HCT116 (cell line): ENCODE results near the gene FAM227B.

ENCODE experiments used
- POLR2A ChIP-seq: IDR thresholded peaks from 2 replicates; pipeline ENCODE4 v1.7.0; 2011; ENCODE audit warnings: borderline replicate concordance; ENCODE audit not compliant: insufficient read depth, insufficient read length; ENCODE audit errors: extremely low read depth
- POLR2AphosphoS5 ChIP-seq: IDR thresholded peaks from 2 replicates; pipeline ENCODE4 v1.6.1; 2011; ENCODE audit warnings: mild to moderate bottlenecking, low read depth, low read length, moderate library complexity
- SIN3A ChIP-seq: IDR thresholded peaks from 2 replicates; pipeline ENCODE4 v1.6.1; 2012; ENCODE audit warnings: low read depth
- TCF7L2 ChIP-seq: IDR thresholded peaks from 2 replicates; pipeline ENCODE4 v1.7.0; 2011; ENCODE audit warnings: borderline replicate concordance, inconsistent platforms; ENCODE audit not compliant: insufficient read depth, insufficient read length; ENCODE audit errors: extremely low read depth
- TF ChIP-seq, protein P1 (sequence below), 3 experiments: fragments of 200-600 bp in 1 of 3; sonication (generic) in 1 of 3; IDR thresholded peaks in 2 of 3; conservative IDR thresholded peaks in 1 of 3; 2 replicates each; pipeline ENCODE4 v1.5.1; 2012 to 2017; ENCODE audit warnings: low read depth in 2 of 3, low read length in 2 of 3, antibody characterized with exemption in 1 of 3, borderline replicate concordance in 1 of 3, control low read depth in 1 of 3, mild to moderate bottlenecking in 1 of 3, mixed read lengths in 1 of 3, mixed run types in 1 of 3, moderate library complexity in 1 of 3; ENCODE audit not compliant: insufficient read depth in 1 of 3

DNA sequence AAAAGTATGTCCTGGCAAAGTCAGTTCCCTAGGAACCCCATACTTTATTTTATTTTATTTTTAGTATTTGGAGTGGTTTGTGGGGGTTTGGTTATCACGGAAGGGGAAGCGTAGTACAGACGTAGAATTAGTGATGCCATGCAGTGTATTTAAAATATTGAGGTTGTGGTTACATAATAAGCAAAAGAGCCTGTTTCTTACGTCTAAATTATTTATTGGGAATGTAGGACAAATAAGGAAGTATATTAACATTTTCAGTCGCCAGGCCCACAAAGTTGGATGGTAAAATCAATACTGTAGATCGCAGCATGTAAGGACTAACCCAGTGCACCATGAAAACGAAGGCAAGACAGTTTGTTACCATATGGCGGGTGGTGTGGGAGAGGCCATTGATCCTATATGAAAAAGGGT, 788 bp upstream of the FAM227B start:
- TF ChIP-seq TCF7L2 (no peak), SIN3A (no peak), POLR2AphosphoS5 (no peak), POLR2A (no peak)
- TF ChIP-seq, protein P1, sequence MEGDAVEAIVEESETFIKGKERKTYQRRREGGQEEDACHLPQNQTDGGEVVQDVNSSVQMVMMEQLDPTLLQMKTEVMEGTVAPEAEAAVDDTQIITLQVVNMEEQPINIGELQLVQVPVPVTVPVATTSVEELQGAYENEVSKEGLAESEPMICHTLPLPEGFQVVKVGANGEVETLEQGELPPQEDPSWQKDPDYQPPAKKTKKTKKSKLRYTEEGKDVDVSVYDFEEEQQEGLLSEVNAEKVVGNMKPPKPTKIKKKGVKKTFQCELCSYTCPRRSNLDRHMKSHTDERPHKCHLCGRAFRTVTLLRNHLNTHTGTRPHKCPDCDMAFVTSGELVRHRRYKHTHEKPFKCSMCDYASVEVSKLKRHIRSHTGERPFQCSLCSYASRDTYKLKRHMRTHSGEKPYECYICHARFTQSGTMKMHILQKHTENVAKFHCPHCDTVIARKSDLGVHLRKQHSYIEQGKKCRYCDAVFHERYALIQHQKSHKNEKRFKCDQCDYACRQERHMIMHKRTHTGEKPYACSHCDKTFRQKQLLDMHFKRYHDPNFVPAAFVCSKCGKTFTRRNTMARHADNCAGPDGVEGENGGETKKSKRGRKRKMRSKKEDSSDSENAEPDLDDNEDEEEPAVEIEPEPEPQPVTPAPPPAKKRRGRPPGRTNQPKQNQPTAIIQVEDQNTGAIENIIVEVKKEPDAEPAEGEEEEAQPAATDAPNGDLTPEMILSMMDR (IDR thresholded peaks at IDR 0.05 in 2 of 3, conservative IDR thresholded peaks at IDR 0.05 in 1 of 3; ENCODE audit: borderline replicate concordance in 1 of 3, insufficient read depth in 1 of 3, low read depth in 2 of 3, low read length in 2 of 3): no peak
